ENCODE measurements around the gene DFFB. TPM values are rescaled to one million over a fixed set of nuclear protein-coding genes. Genes with fewer than 3 reads are reported as not detected.

Gene DFFB
- total RNA-seq, 1 experiment from 2014 or later = 9.0 TPM

DNA sequence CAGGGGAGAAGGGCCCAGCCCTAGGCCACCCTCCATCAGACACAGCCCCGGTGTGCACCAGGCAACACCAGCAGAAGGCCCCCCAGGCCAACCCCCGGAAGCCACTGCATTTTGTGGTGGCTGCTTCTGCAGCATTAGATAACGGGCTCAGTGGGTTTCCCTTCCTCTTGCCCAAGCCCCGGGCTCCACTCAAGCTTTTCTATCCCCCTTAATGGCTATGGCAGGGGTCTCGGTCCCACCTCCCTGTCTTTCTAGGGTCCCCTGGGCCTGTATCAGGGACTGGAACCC lies 23.9 kb downstream of the DFFB start:
- Histone ChIP-seq H4K20me1 (ENCODE audit: insufficient read depth) (no peaks in the 10 kb centered on the region), H3K4me2 (ENCODE audit: low read length) (no peak overlapping the region), H3K9me2 (ENCODE audit: insufficient read depth) (no peaks in the 10 kb centered on the region), H3K27me3 (ENCODE audit: insufficient read depth, low read length) (no peaks in the 10 kb centered on the region), H3K9me3 (ENCODE audit: control insufficient read depth in 1 of 2, insufficient read depth in 1 of 2, low read depth in 1 of 2, low read length in 2 of 2) (peaks cover 3 to 5% of the 10 kb centered on the region in 2 experiments; a peak in 2 of 4 replicates), H3K79me2 (ENCODE audit: insufficient read depth, low read length) (no peaks in the 10 kb centered on the region), H3K4me3 (replicated peaks in 1 of 2; ENCODE audit: low read depth in 1 of 2, low read length in 2 of 2) (no peak overlapping the region), H3K9ac (ENCODE audit: low read length) (no peak overlapping the region), H3K4me1 (ENCODE audit: control insufficient read depth in 1 of 2, insufficient read depth in 2 of 2, low read length in 2 of 2) (no peaks in the 10 kb centered on the region), H3K36me3 (ENCODE audit: control insufficient read depth in 1 of 2, insufficient read depth in 2 of 2, low read length in 2 of 2) (no peaks in the 10 kb centered on the region; a peak in 2 of 4 replicates), H3K27ac (ENCODE audit: low read depth, low read length) (no peak overlapping the region), H2AFZ (ENCODE audit: low read depth, low read length, poor library complexity, severe bottlenecking) (no peak overlapping the region)
- intact Hi-C loops (cut with micrococcal nuclease) = no loop called here
- ChIA-PET CTCF (no interaction called here), RAD21 (ENCODE audit: low non-redundant PET in 1 of 2, low total read pairs in 2 of 2, uncharacterized antibody in 2 of 2, unreplicated experiment in 2 of 2) (no interaction called here), POLR2A (no interaction called here)
- no peak for ATAC-seq
- TF ChIP-seq, protein P1, sequence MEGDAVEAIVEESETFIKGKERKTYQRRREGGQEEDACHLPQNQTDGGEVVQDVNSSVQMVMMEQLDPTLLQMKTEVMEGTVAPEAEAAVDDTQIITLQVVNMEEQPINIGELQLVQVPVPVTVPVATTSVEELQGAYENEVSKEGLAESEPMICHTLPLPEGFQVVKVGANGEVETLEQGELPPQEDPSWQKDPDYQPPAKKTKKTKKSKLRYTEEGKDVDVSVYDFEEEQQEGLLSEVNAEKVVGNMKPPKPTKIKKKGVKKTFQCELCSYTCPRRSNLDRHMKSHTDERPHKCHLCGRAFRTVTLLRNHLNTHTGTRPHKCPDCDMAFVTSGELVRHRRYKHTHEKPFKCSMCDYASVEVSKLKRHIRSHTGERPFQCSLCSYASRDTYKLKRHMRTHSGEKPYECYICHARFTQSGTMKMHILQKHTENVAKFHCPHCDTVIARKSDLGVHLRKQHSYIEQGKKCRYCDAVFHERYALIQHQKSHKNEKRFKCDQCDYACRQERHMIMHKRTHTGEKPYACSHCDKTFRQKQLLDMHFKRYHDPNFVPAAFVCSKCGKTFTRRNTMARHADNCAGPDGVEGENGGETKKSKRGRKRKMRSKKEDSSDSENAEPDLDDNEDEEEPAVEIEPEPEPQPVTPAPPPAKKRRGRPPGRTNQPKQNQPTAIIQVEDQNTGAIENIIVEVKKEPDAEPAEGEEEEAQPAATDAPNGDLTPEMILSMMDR (IDR thresholded peaks at IDR 0.05 in 2 of 3, conservative IDR thresholded peaks at IDR 0.05 in 1 of 3; ENCODE audit: borderline replicate concordance in 1 of 3, insufficient read depth in 1 of 3, low read depth in 2 of 3, low read length in 2 of 3) = no peak
- TF ChIP-seq FOSL1 (IDR thresholded peaks at IDR 0.05; ENCODE audit: low read depth) (no peak), CBX3 (IDR thresholded peaks at IDR 0.05; ENCODE audit: low read depth) (no peak), SP1 (IDR thresholded peaks at IDR 0.05; ENCODE audit: low read depth) (no peak), CEBPB (IDR thresholded peaks at IDR 0.05; ENCODE audit: low read depth) (no peak), ZFX (IDR thresholded peaks at IDR 0.05) (no peak), TCF7L2 (IDR thresholded peaks at IDR 0.05; ENCODE audit: borderline replicate concordance, extremely low read depth, insufficient read depth, insufficient read length) (no peak), POLR2AphosphoS5 (IDR thresholded peaks at IDR 0.05; ENCODE audit: low read depth, low read length) (no peak)
- TF ChIP-seq, protein P2, sequence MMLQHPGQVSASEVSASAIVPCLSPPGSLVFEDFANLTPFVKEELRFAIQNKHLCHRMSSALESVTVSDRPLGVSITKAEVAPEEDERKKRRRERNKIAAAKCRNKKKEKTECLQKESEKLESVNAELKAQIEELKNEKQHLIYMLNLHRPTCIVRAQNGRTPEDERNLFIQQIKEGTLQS (IDR thresholded peaks at IDR 0.05) = no peak
- TF ChIP-seq, protein P3, sequence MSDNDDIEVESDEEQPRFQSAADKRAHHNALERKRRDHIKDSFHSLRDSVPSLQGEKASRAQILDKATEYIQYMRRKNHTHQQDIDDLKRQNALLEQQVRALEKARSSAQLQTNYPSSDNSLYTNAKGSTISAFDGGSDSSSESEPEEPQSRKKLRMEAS (IDR thresholded peaks at IDR 0.05) = no peak
- no peak for DNase-seq (ENCODE audit: low read depth, low spot score)
- no TSS peak for BruUV-seq (replicated peaks)
